NCI-H1092 treated with DMSO at 0.1 percent for 48 hours (cell line): ENCODE measurements around the gene BRCA1.
"Not testable (repeated sequence)": the region's sequence is repeated elsewhere in the genome, so short reads cannot be mapped to it uniquely, and the experiment has no call there.

Source experiments
- DNase-seq: peaks from one replicate; lab custom pipeline; 2025; lab: John Stamatoyannopoulos, UW

BRCA1 gene

GRCh38 chr17:43000894-43001293 is 124.3 kb downstream of the BRCA1 start:
- DNase-seq = not testable (repeated sequence)

GRCh38 chr17:42999003-42999525 is 126.1 kb downstream of the BRCA1 start:
- no peak for DNase-seq

DNA sequence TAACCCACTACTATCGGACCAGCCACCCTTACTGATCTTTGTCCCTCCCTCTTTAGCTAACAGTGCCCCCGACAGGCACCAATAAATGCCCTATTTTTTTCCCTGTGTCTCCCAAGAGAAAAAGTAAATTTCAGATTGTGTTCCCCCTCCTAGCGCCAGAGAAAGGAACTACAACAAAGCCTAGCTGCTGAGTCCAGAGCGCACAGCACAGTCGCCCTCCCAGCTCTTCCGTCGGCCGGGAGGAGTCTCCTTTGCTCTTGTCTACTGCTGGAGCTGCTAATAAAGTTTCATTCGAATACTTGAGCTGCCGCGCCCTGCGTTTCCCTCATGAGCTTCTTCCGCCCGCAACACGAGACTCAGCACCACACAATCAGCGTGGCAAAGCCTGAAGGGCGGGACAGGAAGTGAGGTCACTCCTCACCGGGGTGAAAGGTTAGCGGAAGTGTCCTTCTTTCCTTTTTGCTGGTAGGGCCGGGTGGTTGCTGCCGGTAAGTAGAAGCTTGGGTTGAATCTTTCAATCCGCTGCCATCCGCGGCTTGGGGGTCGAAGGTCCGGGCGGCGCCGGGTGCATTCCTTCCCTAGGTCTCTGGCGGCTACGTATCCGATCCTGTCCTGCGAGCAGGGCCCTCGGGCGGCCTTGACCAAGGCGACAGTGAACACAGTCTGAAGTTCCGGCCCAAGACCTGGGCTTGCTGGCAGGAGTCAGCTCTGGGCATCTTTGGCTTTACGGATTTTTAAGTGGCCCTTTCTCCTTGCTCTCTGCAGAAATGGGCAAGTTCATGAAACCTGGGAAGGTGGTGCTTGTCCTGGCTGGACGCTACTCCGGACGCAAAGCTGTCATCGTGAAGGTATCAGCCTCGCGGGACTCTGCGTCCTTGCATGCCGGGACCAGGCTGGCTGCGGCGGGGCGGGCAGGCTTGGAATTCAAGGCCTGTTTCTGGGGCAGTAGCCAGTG is 126.9 kb downstream of the BRCA1 start, which contains the start of gene RPL27:
Gene RPL27, plus strand, starts transcription at position 436 of the 955 bp plus-strand sequence. Its CDS starts 332 bp downstream, at position 768.
- DNase-seq = peak; percentile 99

- DNase-seq = peak; percentile 59
These were observed 127.7 kb downstream of the BRCA1 start for GRCh38 chr17:42997390-42997983.
